Esophagus squamous epithelium (tissue), 4 donors: ENCODE results near the gene MAG.

Experiments
- POLR2A ChIP-seq, 4 donors: fragments of 450-650 bp; IDR thresholded peaks; one replicate each; pipeline ENCODE4 v1.6.1; 2017; ENCODE audit warnings: antibody characterized with exemption in 4 of 4, mild to moderate bottlenecking in 4 of 4, moderate library complexity in 3 of 4
- TF ChIP-seq, protein P1 (sequence below), 6 experiments: fragments of 450-650 bp in 4 of 6; fragments of 200-600 bp in 2 of 6; sonication (generic) in 2 of 6; IDR thresholded peaks; one replicate each; pipeline ENCODE4 v1.5.1; 2016 to 2019; ENCODE audit warnings: antibody characterized with exemption in 6 of 6, mild to moderate bottlenecking in 4 of 6, moderate library complexity in 4 of 6

- TF ChIP-seq, protein P1, sequence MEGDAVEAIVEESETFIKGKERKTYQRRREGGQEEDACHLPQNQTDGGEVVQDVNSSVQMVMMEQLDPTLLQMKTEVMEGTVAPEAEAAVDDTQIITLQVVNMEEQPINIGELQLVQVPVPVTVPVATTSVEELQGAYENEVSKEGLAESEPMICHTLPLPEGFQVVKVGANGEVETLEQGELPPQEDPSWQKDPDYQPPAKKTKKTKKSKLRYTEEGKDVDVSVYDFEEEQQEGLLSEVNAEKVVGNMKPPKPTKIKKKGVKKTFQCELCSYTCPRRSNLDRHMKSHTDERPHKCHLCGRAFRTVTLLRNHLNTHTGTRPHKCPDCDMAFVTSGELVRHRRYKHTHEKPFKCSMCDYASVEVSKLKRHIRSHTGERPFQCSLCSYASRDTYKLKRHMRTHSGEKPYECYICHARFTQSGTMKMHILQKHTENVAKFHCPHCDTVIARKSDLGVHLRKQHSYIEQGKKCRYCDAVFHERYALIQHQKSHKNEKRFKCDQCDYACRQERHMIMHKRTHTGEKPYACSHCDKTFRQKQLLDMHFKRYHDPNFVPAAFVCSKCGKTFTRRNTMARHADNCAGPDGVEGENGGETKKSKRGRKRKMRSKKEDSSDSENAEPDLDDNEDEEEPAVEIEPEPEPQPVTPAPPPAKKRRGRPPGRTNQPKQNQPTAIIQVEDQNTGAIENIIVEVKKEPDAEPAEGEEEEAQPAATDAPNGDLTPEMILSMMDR (IDR thresholded peaks at IDR 0.05): no peak
- no peak for TF ChIP-seq POLR2A (IDR thresholded peaks at IDR 0.05)
Observed at GRCh38 chr19:35294859-35295791, 3.2 kb downstream of the MAG start.
